ENCODE results near the gene GADD45GIP1. TPM values are rescaled to one million over a fixed set of nuclear protein-coding genes. Genes with fewer than 3 reads are reported as not detected.

GADD45GIP1 gene
- total RNA-seq, 1 donor from 2014 or later = 31.4 TPM

- Histone ChIP-seq H3K27me3 (ENCODE audit: low read depth) (no peaks in the 10 kb centered on the region), H3K27ac (replicated peaks) (no peak overlapping the region), H3K36me3 (peaks cover 76% of the 10 kb centered on the region), H3K9me3 (replicated peaks) (no peaks in the 10 kb centered on the region), H3K4me1 (peaks cover 75% of the 10 kb centered on the region), H3K4me3 (no peak overlapping the region)
- intact Hi-C loops (cut with micrococcal nuclease) = no loop called here
- TF ChIP-seq, protein P1, sequence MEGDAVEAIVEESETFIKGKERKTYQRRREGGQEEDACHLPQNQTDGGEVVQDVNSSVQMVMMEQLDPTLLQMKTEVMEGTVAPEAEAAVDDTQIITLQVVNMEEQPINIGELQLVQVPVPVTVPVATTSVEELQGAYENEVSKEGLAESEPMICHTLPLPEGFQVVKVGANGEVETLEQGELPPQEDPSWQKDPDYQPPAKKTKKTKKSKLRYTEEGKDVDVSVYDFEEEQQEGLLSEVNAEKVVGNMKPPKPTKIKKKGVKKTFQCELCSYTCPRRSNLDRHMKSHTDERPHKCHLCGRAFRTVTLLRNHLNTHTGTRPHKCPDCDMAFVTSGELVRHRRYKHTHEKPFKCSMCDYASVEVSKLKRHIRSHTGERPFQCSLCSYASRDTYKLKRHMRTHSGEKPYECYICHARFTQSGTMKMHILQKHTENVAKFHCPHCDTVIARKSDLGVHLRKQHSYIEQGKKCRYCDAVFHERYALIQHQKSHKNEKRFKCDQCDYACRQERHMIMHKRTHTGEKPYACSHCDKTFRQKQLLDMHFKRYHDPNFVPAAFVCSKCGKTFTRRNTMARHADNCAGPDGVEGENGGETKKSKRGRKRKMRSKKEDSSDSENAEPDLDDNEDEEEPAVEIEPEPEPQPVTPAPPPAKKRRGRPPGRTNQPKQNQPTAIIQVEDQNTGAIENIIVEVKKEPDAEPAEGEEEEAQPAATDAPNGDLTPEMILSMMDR (IDR thresholded peaks at IDR 0.05; ENCODE audit: borderline replicate concordance) = no peak
- DNase-seq = no peak
Observed at GRCh38 chr19:12949363-12950283, 7.4 kb downstream of the GADD45GIP1 start.

- TF ChIP-seq, protein P1 (IDR thresholded peaks at IDR 0.05; ENCODE audit: borderline replicate concordance) = no peak
- H3K27me3 ChIP-seq (ENCODE audit: low read depth) = no peaks in the 10 kb centered on the region
- no peaks in the 10 kb centered on the region for H3K9me3 ChIP-seq (replicated peaks)
- no peak for DNase-seq
- H3K4me3 ChIP-seq = no peak overlapping the region
- intact Hi-C loops (cut with micrococcal nuclease) = no loop called here
- H3K27ac ChIP-seq (replicated peaks) = no peak overlapping the region
- H3K36me3 ChIP-seq = peaks cover 78% of the 10 kb centered on the region
- peaks cover 73% of the 10 kb centered on the region for H3K4me1 ChIP-seq
Observed at GRCh38 chr19:12948612-12949362, 8.2 kb downstream of the GADD45GIP1 start.

- Histone ChIP-seq H3K9me3 (replicated peaks) (no peaks in the 10 kb centered on the region), H3K27ac (replicated peaks) (peak overlapping the region; percentile 4), H3K4me3 (no peak overlapping the region), H3K4me1 (peaks cover 73% of the 10 kb centered on the region), H3K27me3 (ENCODE audit: low read depth) (no peaks in the 10 kb centered on the region), H3K36me3 (peaks cover 78% of the 10 kb centered on the region)
- DNase-seq = no peak
- intact Hi-C loops (cut with micrococcal nuclease) = no loop called here
- TF ChIP-seq, protein P1 (IDR thresholded peaks at IDR 0.05; ENCODE audit: borderline replicate concordance) = no peak
Observed at GRCh38 chr19:12947702-12948611, 9.1 kb downstream of the GADD45GIP1 start.

GRCh38 chr19:12946731-12947496 is 10.1 kb downstream of the GADD45GIP1 start:
- peaks cover 78% of the 10 kb centered on the region for H3K36me3 ChIP-seq
- intact Hi-C loops (cut with micrococcal nuclease) = no loop called here
- TF ChIP-seq, protein P1 (IDR thresholded peaks at IDR 0.05; ENCODE audit: borderline replicate concordance) = no peak
- H3K4me1 ChIP-seq = peaks cover 73% of the 10 kb centered on the region
- no peaks in the 10 kb centered on the region for H3K27me3 ChIP-seq (ENCODE audit: low read depth)
- H3K27ac ChIP-seq (replicated peaks) = peak overlapping the region; percentile 96
- no peaks in the 10 kb centered on the region for H3K9me3 ChIP-seq (replicated peaks)
- peak overlapping the region; percentile 98 for H3K4me3 ChIP-seq
- no peak for DNase-seq
